Mesenchymal stem cell (in vitro differentiated cells and primary cell): ENCODE data around the gene MRTFA.
"Not testable (repeated sequence)": the region's sequence is repeated elsewhere in the genome, so short reads cannot be mapped to it uniquely, and the experiment has no call there.

Experiments used
- DNase-seq: peaks from one replicate; pipeline ENCODE4 v3.0.0-alpha.2; 2013
- H2AFZ ChIP-seq: one replicate; pipeline ENCODE4 v1.6.1; 2013; ENCODE audit warnings: low read depth, mild to moderate bottlenecking, control low read depth, inconsistent platforms, low read length, moderate library complexity
- H2AK5ac ChIP-seq: 2 replicates; pipeline ENCODE4 v1.6.1; 2013; ENCODE audit warnings: low read length, moderate library complexity, mild to moderate bottlenecking, inconsistent platforms; ENCODE audit not compliant: severe bottlenecking
- H2BK120ac ChIP-seq: one replicate; pipeline ENCODE4 v1.6.1; 2013; ENCODE audit warnings: low read depth, mild to moderate bottlenecking, inconsistent platforms, low read length, moderate library complexity
- H2BK12ac ChIP-seq, 2 experiments: one replicate each; pipeline ENCODE4 v1.6.1; 2013; ENCODE audit warnings: inconsistent platforms in 2 of 2, low read length in 2 of 2, mild to moderate bottlenecking in 2 of 2, moderate library complexity in 2 of 2, control low read depth in 1 of 2
- H2BK15ac ChIP-seq: one replicate; pipeline ENCODE4 v1.6.1; 2013; ENCODE audit warnings: mild to moderate bottlenecking, low read depth, inconsistent platforms; ENCODE audit not compliant: poor library complexity, severe bottlenecking
- H2BK5ac ChIP-seq: 2 replicates; pipeline ENCODE4 v1.6.1; 2013; ENCODE audit warnings: low read depth, mild to moderate bottlenecking, low read length, control low read depth, inconsistent platforms; ENCODE audit not compliant: poor library complexity, severe bottlenecking
- H3K14ac ChIP-seq, 2 experiments: one replicate each; pipeline ENCODE4 v1.6.1; 2013; ENCODE audit warnings: inconsistent platforms in 2 of 2, low read length in 2 of 2, control low read depth in 1 of 2, mild to moderate bottlenecking in 1 of 2, moderate library complexity in 1 of 2
- H3K18ac ChIP-seq, 2 experiments: one replicate each; pipeline ENCODE4 v1.6.1; 2013; ENCODE audit warnings: inconsistent platforms in 2 of 2, low read length in 2 of 2, control low read depth in 1 of 2, low read depth in 1 of 2, mild to moderate bottlenecking in 1 of 2
- H3K23ac ChIP-seq, 2 experiments: one replicate each; pipeline ENCODE4 v1.6.1; 2013; ENCODE audit warnings: inconsistent platforms in 2 of 2, low read length in 2 of 2, mild to moderate bottlenecking in 2 of 2, moderate library complexity in 2 of 2, control low read depth in 1 of 2
- H3K27ac ChIP-seq: 2 replicates; pipeline ENCODE4 v1.5.1; 2013; ENCODE audit warnings: mild to moderate bottlenecking, moderate library complexity, low read length, control low read depth, inconsistent platforms; ENCODE audit not compliant: poor library complexity, severe bottlenecking
- H3K27me3 ChIP-seq, 2 experiments: 2 replicates each; pipeline versions ENCODE4 v1.6.1 to v1.7.0; 2013; ENCODE audit warnings: low read length in 2 of 2, mild to moderate bottlenecking in 2 of 2, moderate library complexity in 2 of 2, control low read depth in 1 of 2, inconsistent platforms in 1 of 2; ENCODE audit not compliant: control insufficient read depth in 1 of 2, insufficient read depth in 1 of 2
- H3K36me3 ChIP-seq, 2 experiments: 2 replicates each; pipeline versions ENCODE4 v1.6.1 to v1.7.0; 2013; ENCODE audit warnings: low read length in 2 of 2, control low read depth in 1 of 2, inconsistent platforms in 1 of 2, low read depth in 1 of 2, mild to moderate bottlenecking in 1 of 2; ENCODE audit not compliant: insufficient read depth in 2 of 2, control insufficient read depth in 1 of 2
- H3K4ac ChIP-seq, 2 experiments: one replicate each; pipeline ENCODE4 v1.6.1; 2013; ENCODE audit warnings: inconsistent platforms in 2 of 2, low read length in 2 of 2, mild to moderate bottlenecking in 2 of 2, moderate library complexity in 2 of 2, control low read depth in 1 of 2, low read depth in 1 of 2
- H3K4me1 ChIP-seq: 2 replicates; pipeline ENCODE4 v1.6.1; 2013; ENCODE audit warnings: low read depth, low read length, control low read depth; ENCODE audit not compliant: control insufficient read depth, insufficient read depth
- H3K4me2 ChIP-seq: 2 replicates; pipeline ENCODE4 v1.6.1; 2013; ENCODE audit warnings: low read length, mild to moderate bottlenecking, inconsistent platforms; ENCODE audit not compliant: poor library complexity, severe bottlenecking
- H3K4me3 ChIP-seq, 2 experiments: 2 replicates each; pipeline versions ENCODE4 v1.5.1 to v1.7.0; 2013; ENCODE audit warnings: low read length in 2 of 2, mild to moderate bottlenecking in 2 of 2, control low read depth in 1 of 2, low read depth in 1 of 2; ENCODE audit not compliant: insufficient read depth in 1 of 2
- H3K79me1 ChIP-seq: replicated peaks from 2 replicates; pipeline ENCODE4 v1.6.1; 2013; ENCODE audit warnings: mild to moderate bottlenecking, control low read depth, low read length, inconsistent platforms; ENCODE audit not compliant: poor library complexity, severe bottlenecking
- H3K9ac ChIP-seq: 2 replicates; pipeline ENCODE4 v1.7.0; 2013; ENCODE audit warnings: mild to moderate bottlenecking, low read length, moderate library complexity
- H3K9me3 ChIP-seq: 2 replicates; pipeline ENCODE4 v1.7.0; 2013; ENCODE audit warnings: mild to moderate bottlenecking, low read length; ENCODE audit not compliant: control insufficient read depth
- H4K8ac ChIP-seq: one replicate; pipeline ENCODE4 v1.6.1; 2013; ENCODE audit warnings: inconsistent platforms, mild to moderate bottlenecking, low read length, moderate library complexity
- H4K91ac ChIP-seq: one replicate; pipeline ENCODE4 v1.6.1; 2013; ENCODE audit warnings: mild to moderate bottlenecking, low read length, inconsistent platforms
- WGBS: methylation state at CpG from one replicate; pipeline ENCODE4 v1.1.7; 2013; ENCODE audit warnings: mixed read lengths; 5-methylcytosine and 5-hydroxymethylcytosine counted together

Gene MRTFA

DNA sequence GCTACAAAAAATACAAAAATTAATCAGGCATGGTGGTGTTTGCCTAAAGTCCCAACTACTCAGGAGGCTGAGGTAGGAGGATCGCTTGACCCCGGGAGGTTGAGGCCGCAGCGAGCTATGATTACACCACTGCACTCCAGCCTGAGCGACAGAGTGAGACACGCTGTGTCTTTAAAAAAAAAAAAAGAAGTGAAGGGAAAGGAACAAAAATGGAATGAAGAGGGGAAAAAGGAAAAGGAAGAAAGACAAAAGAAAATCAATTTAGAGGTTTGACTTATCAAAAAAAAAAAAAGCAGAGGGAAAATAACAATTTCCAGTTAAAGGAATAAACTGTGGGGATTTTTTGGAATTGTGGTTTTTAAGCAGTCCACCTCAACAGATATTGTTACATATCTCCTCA lies 36.8 kb downstream of the MRTFA start:
- 98% methylated on average over 6 of the region's 6 CpGs for WGBS
- H3K27ac ChIP-seq: no peak overlapping the region

DNA sequence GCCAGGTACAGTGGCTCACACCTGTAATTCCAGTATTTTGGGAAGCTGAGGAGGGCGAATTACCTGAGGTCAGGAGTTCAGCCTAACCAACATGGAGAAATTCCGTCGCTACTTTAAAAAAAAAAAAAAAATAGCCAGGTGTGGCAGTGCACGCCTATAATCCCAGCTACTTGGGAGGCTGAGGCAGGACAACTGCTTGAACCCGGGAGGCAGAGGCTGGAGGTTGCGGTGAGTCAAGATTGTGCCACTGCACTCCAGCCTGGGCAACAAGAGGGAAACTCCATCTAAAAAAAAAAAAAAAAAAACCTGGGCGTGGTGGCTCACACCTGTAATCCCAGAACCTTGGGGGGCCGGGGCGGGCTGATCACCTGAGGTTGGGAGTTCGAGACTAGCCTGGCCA lies 37.8 kb downstream of the MRTFA start:
- H3K27me3 ChIP-seq, H3K4me3 ChIP-seq, H3K4ac ChIP-seq, H2BK120ac ChIP-seq, H4K91ac ChIP-seq, H3K14ac ChIP-seq, DNase-seq, H3K79me1 ChIP-seq, H2BK5ac ChIP-seq, H4K8ac ChIP-seq, H3K9me3 ChIP-seq, H3K18ac ChIP-seq, H3K9ac ChIP-seq, H2BK12ac ChIP-seq, H3K23ac ChIP-seq, H3K27ac ChIP-seq, H2BK15ac ChIP-seq, H3K36me3 ChIP-seq, H3K4me1 ChIP-seq, H3K4me2 ChIP-seq, H2AK5ac ChIP-seq, H2AFZ ChIP-seq: not testable (repeated sequence)
- WGBS: 97% methylated on average over 9 of the region's 10 CpGs

More for the DNA sequence above, 36.8 kb downstream of the MRTFA start:
- no peak for DNase-seq
- Histone ChIP-seq H3K4me1 (peaks cover 9% of the 10 kb centered on the region), H3K4me3 (no peak overlapping the region), H3K14ac (no peak overlapping the region), H3K23ac (no peak overlapping the region), H3K9me3 (no peaks in the 10 kb centered on the region), H3K18ac (no peak overlapping the region), H2BK120ac (no peak overlapping the region), H2AFZ (no peak overlapping the region), H4K91ac (no peak overlapping the region), H3K4me2 (no peak overlapping the region), H4K8ac (no peak overlapping the region), H2BK15ac (no peak overlapping the region), H3K9ac (no peak overlapping the region), H2AK5ac (no peak overlapping the region), H3K4ac (no peak overlapping the region), H2BK12ac (no peak overlapping the region), H2BK5ac (no peak overlapping the region), H3K36me3 (no peaks in the 10 kb centered on the region), H3K27me3 (no peaks in the 10 kb centered on the region), H3K79me1 (peaks cover 6% of the 10 kb centered on the region)

DNA sequence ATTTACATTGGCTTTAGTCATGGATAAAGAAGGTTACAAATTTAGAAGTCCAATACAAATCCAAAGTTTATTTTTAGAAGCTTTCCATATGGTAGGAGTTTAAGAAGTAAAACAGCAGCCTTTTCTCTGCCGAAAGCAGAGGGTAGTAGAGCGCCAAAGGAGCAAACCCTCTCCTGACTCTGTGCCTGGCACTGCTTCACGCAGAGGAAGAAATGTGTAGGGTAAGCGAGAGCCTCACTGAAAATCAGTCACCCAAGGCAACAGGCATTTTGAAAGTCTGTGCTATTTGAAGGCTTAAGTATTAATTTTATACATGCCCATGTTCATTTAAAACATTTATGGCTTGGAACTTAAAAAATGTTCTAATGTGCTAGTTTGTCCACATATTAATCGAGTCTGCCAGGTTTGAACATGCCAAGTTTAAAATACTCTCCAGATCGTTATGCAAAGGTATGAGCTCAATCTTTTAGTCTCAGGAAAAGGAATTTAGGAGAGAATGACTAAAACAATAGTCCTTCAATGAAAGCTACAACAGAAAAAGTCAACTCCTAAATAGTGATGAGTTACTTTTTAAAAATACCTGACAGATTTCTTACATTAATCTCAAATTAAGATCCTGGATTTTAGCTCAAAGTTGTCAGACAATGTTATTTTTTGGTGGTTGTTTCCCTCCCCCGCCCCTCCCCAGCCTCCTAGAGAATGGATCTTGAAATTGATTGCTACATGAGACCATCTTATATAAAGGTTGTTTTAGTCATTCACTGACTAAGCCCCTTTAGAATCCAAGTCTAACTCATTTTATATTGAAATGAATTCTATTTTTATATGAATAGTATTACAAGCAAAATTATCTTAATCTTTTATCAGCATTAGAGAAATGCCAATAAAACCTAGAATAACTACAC lies 38.7 kb downstream of the MRTFA start:
- Histone ChIP-seq H3K9me3 (no peaks in the 10 kb centered on the region), H3K18ac (no peak overlapping the region), H3K4ac (no peak overlapping the region), H3K9ac (peak overlapping the region; percentile 2), H3K4me2 (peak overlapping the region; percentile 50), H2BK120ac (no peak overlapping the region), H4K8ac (no peak overlapping the region), H3K36me3 (no peaks in the 10 kb centered on the region), H2BK5ac (no peak overlapping the region), H2AFZ (no peak overlapping the region), H2BK12ac (no peak overlapping the region), H3K27ac (peak overlapping the region; percentile 86), H3K23ac (no peak overlapping the region), H3K79me1 (peaks cover 10% of the 10 kb centered on the region), H3K14ac (peak overlapping the region in 1 of 2 experiments; percentile 55), H4K91ac (no peak overlapping the region), H3K4me3 (no peak overlapping the region), H3K27me3 (no peaks in the 10 kb centered on the region), H2BK15ac (no peak overlapping the region), H2AK5ac (no peak overlapping the region), H3K4me1 (peaks cover 8% of the 10 kb centered on the region)
- DNase-seq: no peak
- WGBS: 95% methylated on average over 6 of the region's 7 CpGs

DNA sequence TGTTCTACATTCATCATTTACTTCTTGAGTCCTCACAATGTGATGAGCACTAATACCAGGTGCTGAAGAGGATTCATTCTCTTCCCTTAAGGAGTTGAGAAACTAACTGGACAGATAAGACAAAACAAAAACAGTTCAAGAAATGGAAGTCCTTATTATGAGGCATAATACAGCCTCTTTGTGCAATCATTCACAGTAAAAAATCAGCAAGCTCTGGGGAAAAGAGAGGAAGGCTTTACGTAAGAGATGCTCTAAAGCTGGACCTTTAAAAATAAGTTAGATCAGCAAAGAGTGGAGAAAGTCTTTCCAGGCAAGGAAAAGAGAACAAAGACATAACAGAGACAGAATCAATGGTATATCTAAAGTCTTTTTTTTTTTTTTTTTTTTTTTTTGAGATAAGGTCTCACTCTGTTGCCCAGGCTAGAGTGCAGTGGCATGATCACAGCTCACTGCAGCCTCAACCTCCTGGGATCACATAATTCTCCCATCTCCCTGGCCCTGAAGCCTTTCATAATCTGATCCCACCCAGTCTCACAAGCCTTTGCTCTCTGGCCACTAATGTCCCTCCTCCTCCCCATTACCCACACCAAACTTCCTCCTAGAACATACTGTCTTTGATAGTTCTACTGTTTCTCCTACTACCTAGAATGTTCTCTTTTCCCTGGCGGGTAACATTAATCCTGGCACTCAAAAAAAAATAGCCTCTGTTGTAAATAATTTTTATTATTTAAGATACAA lies 40.9 kb downstream of the MRTFA start:
- Histone ChIP-seq H2BK5ac (no peak overlapping the region), H2AFZ (no peak overlapping the region), H3K9me3 (no peaks in the 10 kb centered on the region), H3K18ac (no peak overlapping the region), H3K9ac (no peak overlapping the region), H3K23ac (no peak overlapping the region), H4K91ac (no peak overlapping the region), H3K4me3 (no peak overlapping the region), H3K36me3 (no peaks in the 10 kb centered on the region), H3K27me3 (no peaks in the 10 kb centered on the region), H4K8ac (no peak overlapping the region), H3K4ac (no peak overlapping the region), H2BK12ac (no peak overlapping the region), H3K79me1 (peaks cover 9% of the 10 kb centered on the region), H2BK120ac (no peak overlapping the region), H3K14ac (no peak overlapping the region), H3K27ac (no peak overlapping the region), H3K4me2 (no peak overlapping the region), H2BK15ac (no peak overlapping the region), H3K4me1 (peaks cover 2% of the 10 kb centered on the region), H2AK5ac (no peak overlapping the region)
- WGBS: 88% methylated on average over 1 of the region's 2 CpGs
- DNase-seq: no peak
